IPS-11a (cell line): ENCODE results near the gene DPP10.
"Not testable (repeated sequence)": the region's sequence is repeated elsewhere in the genome, so short reads cannot be mapped to it uniquely, and the experiment has no call there.

Source experiments
- H3K4me3 ChIP-seq: one replicate; pipeline ENCODE4 v1.5.1; 2013; ENCODE audit warnings: low read depth, low read length, control low read depth

DPP10 gene

DNA sequence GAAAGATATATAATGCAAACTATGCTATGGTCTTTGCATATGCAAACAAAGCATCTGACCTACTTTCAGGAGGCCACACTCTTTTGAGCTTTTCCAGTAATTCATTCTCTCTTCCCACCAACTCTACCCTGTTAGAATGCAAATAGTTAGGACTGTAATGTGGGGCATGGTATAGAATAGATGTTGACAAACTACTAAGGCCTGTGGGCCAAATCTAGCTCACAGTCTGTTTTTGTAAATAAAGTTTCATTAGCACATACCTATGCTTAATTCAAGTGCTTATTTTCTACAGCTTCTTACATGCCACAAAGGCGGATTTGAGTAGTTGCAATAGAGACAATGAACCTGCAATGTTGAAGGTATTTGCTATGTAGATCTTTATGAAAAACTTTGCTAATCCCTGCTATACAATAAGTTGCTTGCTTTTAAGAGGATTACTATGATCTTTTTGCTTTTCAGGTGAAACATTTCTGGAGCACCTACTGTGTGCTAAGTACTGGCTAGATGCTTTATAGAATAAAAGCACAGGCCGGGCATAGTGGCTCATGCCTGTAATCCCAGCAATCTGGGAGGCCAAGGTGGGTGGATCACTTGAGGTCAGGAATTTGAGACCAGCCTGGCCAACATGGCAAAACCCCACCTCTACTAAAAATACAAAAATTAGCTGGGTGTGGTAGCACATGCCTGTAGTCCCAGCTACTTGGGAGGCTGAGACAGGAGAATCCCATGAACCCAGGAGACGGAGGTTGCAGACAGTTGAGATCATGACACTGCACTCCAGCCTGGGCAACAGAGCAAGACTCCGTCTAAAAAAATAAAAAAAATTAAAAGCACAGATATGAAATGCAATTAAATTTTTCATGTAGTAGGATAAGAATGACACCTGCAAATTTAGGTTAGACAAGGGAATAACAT is 267.8 kb downstream of the DPP10 start:
- H3K4me3 ChIP-seq = no peak overlapping the region

DNA sequence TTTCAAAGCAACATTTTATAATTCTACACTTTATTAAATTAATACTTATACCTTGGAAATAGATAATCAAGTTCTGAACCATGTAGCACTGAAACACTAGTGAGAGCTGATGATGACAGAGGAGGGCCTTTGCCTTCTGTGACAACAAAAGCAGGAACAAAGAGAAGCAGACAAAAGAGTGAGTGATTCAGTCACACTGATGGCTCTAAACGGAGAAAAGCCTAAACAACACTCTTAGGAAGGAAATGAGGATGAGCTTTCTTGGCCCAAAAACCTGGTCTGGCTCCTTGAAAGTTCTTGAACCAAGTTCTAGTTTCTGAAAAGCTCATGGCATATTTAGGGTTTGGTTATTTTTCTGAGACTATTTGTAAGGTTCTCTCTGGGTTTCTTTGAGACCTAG is 271.9 kb downstream of the DPP10 start:
- no peak overlapping the region for H3K4me3 ChIP-seq

DNA sequence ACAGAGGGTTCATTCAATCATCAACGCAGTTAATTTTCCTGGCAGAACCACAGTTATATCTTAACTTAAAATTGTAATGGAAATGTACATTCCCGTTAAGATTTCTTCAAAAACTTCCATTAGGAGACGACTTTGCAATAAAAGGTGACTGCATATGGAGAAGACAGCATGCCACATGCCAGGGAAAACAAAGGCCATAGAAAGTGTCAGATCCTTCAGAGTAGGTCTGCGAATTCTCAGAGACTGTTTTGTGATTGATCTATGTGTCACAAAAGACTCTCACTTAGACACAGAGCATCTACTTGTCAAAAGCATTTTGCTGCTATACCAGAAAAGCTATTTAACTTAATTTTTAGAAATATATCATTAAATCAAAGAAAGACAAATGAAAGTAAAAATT is 274.6 kb downstream of the DPP10 start:
- no peak overlapping the region for H3K4me3 ChIP-seq

DNA sequence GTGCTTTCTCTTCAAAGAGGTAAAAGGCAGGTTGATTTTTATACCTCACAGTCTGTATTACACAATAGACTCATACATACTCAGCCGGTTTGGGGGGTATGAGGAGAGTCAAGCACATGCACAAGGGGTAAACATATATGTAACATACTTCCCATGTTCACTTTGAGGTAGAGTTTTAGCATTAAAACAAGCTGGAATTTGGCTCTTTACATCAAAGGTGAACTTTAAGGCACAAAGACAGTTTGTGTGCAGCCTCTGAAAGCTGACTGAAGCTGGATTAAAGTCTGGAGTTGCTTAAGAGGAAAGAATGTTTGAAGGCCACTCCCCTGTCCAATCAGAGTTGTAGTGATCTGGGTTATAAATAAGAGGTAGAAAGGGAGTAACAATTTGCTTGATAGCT is 282.0 kb downstream of the DPP10 start:
- H3K4me3 ChIP-seq = no peak overlapping the region

DNA sequence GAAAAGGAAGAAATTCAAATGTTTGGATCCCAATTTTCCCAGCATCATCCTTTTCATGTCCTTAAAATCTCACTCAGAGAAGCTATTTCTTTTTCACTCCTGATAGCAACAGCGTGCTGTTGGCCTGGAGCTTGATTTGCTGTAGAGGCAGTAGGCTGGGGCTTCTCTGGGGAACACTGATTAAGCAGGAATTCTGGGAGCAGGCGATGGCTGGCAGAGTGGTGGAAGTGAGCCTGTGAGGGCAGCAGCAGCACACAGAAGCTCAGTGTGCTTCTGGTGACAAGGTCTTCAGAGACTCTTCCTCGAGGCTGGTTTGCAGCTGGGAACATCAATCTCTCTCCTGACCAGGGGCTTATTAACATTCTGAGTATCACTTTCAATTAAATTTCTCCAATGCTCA is 284.6 kb downstream of the DPP10 start:
- H3K4me3 ChIP-seq = no peak overlapping the region

- no peak overlapping the region for H3K4me3 ChIP-seq
Observed at GRCh38 chr2:114728372-114728771, 285.9 kb downstream of the DPP10 start.

DNA sequence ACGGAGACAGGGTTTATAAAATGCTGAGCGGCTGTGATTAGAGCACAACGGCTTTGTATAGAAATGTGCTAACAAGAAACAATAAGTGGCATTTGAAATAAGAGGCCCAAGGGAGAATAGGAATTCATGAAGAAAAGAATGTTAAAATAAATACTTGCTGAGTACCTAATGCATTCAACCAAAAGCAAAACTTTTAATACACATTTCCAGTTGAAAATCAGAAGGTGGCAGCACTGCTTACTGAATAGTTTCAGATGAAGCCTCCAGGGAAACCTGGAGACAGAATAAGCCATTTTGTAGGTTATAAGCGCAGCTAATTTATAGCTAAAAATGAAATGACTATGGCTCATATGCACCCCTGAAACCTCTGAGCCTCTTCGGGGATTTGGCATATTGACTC is 286.6 kb downstream of the DPP10 start:
- no peak overlapping the region for H3K4me3 ChIP-seq

GRCh38 chr2:114735126-114735525 is 292.7 kb downstream of the DPP10 start:
- no peak overlapping the region for H3K4me3 ChIP-seq

DNA sequence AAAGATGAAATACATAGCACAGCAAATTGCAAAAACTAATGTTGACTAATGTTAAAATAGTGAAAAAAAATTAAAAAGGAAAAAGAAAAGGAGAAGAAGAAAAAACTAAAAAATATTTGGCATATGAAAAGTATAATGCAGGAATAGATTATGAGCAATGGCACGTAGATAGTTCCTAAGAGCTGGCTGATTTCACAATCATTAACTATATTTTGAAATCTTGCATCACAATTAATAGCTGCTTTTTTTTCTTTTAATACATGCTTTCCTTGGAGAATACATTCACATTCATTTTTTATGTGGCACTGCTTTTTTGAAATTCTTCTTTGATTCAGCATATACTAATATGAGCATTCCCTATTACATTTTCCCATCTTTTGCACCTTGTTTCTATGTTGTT is 299.8 kb downstream of the DPP10 start:
- H3K4me3 ChIP-seq = no peak overlapping the region

DNA sequence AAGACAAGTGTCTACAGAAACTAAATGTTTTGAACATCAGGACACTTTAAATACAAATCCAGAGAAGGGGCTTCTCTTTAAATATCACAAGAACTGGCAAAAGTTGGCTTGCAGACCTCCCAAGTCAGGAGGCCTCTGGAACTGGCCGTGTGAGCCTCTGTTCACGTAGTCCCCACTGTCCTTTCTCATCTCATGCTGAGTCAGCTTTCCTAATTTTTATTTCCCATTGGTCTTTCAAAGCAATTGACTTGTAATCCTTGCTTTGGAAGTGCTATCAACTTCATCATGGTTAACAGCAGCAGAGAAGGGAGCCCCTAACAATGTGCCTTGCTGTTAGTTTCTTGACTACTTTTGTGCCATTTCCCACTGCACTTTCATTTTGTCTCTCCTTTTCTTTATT is 303.3 kb downstream of the DPP10 start:
- no peak overlapping the region for H3K4me3 ChIP-seq

DNA sequence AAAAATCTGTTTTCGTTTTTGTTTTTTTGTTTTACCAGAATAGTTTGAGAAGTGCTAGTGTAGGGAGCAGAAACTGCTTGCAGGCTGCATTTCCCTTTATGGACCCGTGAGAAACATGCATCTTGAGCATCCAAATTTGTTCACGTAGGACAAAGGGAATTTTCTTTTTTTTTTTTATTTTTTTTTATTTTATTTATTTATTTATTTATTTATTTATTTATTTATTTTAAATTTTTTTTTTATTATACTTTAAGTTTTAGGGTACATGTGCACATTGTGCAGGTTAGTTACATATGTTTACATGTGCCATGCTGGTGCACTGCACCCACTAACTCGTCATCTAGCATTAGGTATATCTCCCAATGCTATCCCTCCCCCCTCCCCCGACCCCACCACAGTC is 305.7 kb downstream of the DPP10 start:
- not testable (repeated sequence) for H3K4me3 ChIP-seq

- H3K4me3 ChIP-seq = no peak overlapping the region
Observed at GRCh38 chr2:114752425-114752824, 310.0 kb downstream of the DPP10 start.

DNA sequence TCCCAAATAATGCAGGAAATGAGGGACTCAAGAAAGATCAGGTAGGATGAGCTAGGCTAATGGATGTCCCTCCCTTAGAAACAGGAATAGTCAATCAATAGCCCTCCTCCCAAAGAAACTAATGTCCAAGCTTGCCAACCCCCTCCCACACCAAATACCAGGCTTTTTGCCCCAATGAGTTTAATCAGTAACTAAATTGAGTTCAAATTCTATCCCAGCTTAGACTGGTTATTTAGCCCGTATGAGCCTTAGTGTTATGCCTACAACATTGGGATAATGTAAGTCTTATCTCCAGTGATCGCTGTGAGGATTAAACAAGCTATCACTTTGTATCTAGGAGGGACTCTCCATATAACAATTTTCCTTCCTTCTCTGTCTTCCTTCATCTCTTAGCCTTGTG is 310.7 kb downstream of the DPP10 start:
- H3K4me3 ChIP-seq = no peak overlapping the region

- no peak overlapping the region for H3K4me3 ChIP-seq
Observed at GRCh38 chr2:114754907-114755563, 312.6 kb downstream of the DPP10 start.

GRCh38 chr2:114762376-114762775 is 319.9 kb downstream of the DPP10 start:
- no peak overlapping the region for H3K4me3 ChIP-seq

DNA sequence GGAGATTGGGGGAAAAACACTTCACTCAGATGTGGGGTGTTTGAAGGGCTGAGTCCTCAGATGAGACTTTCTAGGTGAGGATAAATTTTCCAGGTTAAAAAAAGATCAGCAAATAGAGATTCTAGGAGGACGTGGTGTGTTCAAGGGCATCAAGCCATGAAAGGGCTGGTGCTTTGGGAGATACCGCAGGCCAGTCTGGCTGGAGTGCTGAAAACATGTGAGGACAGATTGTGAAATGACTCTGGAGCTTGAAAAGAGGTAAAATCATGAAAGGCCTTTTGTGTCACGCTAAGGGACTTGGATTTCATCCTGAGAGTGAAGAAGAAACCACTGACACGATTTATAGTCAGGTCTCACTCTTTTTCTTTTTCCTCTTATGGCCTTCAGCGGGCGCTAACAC is 320.5 kb downstream of the DPP10 start:
- H3K4me3 ChIP-seq = no peak overlapping the region

DNA sequence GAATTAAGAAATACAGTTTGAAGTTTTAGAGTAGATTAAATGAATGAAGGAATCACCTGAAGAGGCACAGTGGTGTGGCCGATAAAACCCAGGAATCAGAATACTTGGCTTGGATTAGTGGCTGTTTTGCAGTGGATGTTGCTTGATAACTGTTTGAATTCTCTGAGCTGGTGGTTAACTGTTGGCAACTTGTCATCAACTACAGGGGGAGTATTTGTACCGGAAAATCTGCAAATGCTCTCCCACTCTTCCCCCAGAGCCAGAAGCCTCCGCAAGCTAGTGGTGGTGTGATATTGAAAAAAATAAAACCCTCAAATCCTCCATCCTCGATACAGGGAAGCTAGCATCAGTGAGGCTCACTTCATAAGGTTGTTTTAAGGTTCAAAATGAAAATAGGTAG is 326.7 kb downstream of the DPP10 start:
- H3K4me3 ChIP-seq = no peak overlapping the region

DNA sequence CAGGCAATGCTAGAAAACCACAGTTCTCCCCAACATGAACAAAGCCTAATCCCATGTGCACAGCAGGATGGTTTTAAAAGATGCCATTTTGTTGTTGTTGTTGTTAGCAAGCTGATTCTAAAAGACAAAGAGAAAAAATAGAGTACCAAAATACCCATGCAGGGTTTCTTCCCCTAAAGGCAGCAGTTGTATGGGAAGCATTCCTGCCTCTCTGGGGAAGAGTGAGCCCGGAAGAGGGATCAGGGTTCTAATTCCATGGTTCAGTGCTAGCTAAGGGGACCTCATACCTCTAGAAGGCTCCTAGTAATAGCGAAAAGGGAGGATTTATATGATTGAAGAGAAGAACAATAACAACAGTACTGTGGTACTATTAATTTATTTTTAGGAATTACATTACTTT is 327.6 kb downstream of the DPP10 start:
- H3K4me3 ChIP-seq = no peak overlapping the region

DNA sequence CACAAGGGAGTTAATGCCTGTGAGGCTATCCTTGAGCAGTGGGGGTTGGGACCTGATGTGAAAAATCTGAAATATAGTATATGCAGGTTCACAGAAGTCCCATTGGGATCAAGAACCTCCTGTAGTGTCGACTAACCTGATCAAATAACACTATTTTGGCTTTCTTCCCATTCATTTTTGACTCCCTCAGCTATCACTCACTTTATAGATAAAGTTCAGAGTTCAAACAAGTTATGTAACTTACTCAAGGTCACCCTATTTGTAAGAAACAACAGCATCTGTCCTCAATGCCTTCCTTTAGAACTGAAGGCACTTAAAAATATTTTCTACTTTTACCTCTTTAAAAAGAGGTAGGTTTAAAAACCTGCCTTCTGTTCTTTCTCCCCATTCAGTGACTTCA is 341.6 kb downstream of the DPP10 start:
- H3K4me3 ChIP-seq = no peak overlapping the region

DNA sequence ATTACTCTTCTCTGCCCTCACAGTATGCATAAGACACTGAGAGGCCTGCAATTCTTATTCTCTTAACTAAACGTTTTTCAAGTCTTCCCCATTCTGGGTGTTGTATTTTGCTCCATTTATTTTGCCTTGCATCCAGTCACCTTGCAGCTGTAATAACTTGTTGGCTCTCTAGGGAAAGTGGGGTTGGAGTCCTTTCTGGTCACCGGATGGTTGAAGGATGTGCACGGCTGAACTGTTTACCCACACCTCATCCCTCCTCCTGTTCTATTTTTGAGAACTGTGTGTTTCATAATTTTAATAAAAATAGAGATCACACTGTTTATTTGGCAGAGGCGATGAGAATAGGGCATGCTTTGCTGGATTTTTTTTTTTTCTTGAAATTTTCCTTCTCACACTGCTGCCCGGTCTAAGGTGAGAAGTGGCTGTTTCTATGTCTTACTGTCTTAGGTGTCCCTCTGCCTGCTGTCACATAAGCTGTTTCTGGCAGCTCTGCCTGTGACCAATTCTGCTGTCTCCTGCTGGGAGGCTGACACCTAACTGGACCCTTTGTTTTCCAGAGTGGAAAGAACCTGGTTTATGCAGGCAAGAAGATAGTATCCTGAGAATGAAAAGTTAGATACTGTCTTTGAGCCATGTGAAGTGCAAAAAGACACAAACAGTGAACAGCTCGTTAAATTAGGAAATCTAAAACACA is 342.6 kb downstream of the DPP10 start:
- H3K4me3 ChIP-seq = no peak overlapping the region

- H3K4me3 ChIP-seq = no peak overlapping the region
Observed at GRCh38 chr2:114786901-114787300, 344.5 kb downstream of the DPP10 start.

DNA sequence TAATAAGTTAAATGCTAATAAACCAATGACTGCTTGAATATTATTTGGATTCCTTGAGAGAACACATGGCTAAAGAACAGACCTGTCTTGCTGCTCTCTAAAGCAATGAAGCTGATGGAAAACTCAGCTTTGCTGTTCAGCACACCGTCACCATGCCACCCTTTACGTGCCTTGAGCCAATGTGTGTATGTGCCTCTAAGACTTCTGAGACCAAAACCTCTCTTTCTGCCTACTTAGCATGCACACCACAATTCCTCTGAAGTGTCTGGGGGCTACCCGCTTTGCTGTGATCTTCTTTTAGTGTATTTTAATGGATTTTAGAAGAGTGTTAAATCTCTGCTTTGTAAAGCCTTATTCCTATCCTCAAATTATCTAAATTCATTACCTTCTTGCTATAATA is 345.0 kb downstream of the DPP10 start:
- no peak overlapping the region for H3K4me3 ChIP-seq
